RWPE2 (cell line): ENCODE data around the gene GIMAP5.
"Not testable (repeated sequence)": the region's sequence is repeated elsewhere in the genome, so short reads cannot be mapped to it uniquely, and the experiment has no call there.

ENCODE experiments used
- ATAC-seq: fragments of 200-7000 bp; cut with Tn5 transposase; 3 replicates; pipeline ENCODE4 v1.9.1; 2021; ENCODE audit warnings: low read depth
- DNase-seq: peaks from one replicate; pipeline ENCODE4 v3.0.0-alpha.2; 2020; ENCODE audit warnings: low spot score
- H3K27ac ChIP-seq: fragments of 450-650 bp; 2 replicates; pipeline ENCODE4 v1.5.1; 2017; ENCODE audit warnings: mild to moderate bottlenecking; ENCODE audit not compliant: poor library complexity, severe bottlenecking
- H3K27me3 ChIP-seq: fragments of 250-450 bp; sonication (Bioruptor Pico); 2 replicates; pipeline ENCODE4 v1.5.1; 2021; ENCODE audit warnings: mild to moderate bottlenecking, moderate library complexity; ENCODE audit not compliant: insufficient read depth, poor library complexity, severe bottlenecking
- H3K36me3 ChIP-seq: fragments of 250-450 bp; sonication (Bioruptor Pico); 2 replicates; pipeline ENCODE4 v1.5.1; 2020; ENCODE audit warnings: low read depth, mild to moderate bottlenecking, moderate library complexity
- H3K4me1 ChIP-seq: fragments of 250-450 bp; sonication (Bioruptor Pico); 2 replicates; pipeline ENCODE4 v1.5.1; 2021; ENCODE audit warnings: mild to moderate bottlenecking, moderate library complexity; ENCODE audit not compliant: insufficient read depth, poor library complexity, severe bottlenecking
- H3K4me3 ChIP-seq: fragments of 250-450 bp; sonication (Bioruptor Pico); 2 replicates; pipeline ENCODE4 v1.5.1; 2021; ENCODE audit warnings: mild to moderate bottlenecking, moderate library complexity; ENCODE audit not compliant: severe bottlenecking
- H3K9me3 ChIP-seq: fragments of 250-450 bp; sonication (Bioruptor Pico); 2 replicates; pipeline ENCODE4 v1.5.1; 2021; ENCODE audit warnings: mild to moderate bottlenecking, moderate library complexity; ENCODE audit not compliant: severe bottlenecking
- TF ChIP-seq, protein P1 (sequence below): fragments of 450-650 bp; IDR thresholded peaks from one replicate; pipeline ENCODE4 v1.5.1; 2017; ENCODE audit warnings: mild to moderate bottlenecking, moderate library complexity; ENCODE audit not compliant: poor library complexity, severe bottlenecking

GIMAP5 gene

DNA sequence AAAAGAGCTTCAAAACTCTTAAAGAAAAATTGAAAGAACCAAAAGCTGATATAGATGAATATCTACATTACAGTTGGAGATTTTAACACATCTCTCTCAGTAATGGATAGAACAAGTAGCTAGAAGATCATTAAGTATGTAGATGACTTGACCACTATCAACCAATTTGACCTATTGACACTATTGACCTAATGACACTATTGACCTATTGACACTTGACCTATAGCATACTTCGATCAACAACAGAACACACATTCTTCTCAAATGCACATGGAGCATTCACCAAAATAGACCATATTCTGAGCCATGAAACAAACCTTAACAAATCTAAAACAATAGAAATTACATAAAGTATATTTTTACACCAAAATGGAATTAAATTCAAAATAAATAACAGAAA, 22.3 kb downstream of the GIMAP5 start:
- Histone ChIP-seq H3K27me3 (peaks cover 10% of the 10 kb centered on the region), H3K4me3 (no peak overlapping the region), H3K36me3 (no peaks in the 10 kb centered on the region), H3K4me1 (no peaks in the 10 kb centered on the region), H3K9me3 (no peaks in the 10 kb centered on the region), H3K27ac (no peak overlapping the region)
- TF ChIP-seq, protein P1, sequence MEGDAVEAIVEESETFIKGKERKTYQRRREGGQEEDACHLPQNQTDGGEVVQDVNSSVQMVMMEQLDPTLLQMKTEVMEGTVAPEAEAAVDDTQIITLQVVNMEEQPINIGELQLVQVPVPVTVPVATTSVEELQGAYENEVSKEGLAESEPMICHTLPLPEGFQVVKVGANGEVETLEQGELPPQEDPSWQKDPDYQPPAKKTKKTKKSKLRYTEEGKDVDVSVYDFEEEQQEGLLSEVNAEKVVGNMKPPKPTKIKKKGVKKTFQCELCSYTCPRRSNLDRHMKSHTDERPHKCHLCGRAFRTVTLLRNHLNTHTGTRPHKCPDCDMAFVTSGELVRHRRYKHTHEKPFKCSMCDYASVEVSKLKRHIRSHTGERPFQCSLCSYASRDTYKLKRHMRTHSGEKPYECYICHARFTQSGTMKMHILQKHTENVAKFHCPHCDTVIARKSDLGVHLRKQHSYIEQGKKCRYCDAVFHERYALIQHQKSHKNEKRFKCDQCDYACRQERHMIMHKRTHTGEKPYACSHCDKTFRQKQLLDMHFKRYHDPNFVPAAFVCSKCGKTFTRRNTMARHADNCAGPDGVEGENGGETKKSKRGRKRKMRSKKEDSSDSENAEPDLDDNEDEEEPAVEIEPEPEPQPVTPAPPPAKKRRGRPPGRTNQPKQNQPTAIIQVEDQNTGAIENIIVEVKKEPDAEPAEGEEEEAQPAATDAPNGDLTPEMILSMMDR, result no peak
- ATAC-seq, result no peak
- no peak for DNase-seq

DNA sequence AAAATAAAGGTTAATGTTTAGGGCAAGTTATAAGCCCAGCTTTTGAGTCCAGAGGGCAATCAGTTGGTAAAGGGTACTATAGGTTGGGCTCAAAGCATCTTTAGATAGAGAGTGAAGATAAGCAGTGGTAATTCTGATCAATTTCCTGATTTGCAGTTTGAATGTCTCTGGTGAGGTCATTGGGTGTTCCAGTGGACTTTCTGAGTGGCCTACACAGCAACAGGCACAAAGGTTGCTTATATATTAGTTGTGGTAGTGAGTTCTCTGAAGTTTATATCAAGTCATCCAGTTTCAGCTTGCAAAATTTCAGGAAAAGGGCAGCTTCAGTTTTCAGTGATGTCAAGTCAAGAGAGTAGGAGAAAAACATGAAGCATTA, 29.1 kb downstream of the GIMAP5 start:
- Histone ChIP-seq H3K4me3 (no peak overlapping the region), H3K36me3 (no peaks in the 10 kb centered on the region), H3K9me3 (no peaks in the 10 kb centered on the region), H3K27ac (no peak overlapping the region), H3K4me1 (no peaks in the 10 kb centered on the region), H3K27me3 (peaks cover 4% of the 10 kb centered on the region)
- TF ChIP-seq, protein P1, result no peak
- no peak for DNase-seq
- no peak for ATAC-seq

DNA sequence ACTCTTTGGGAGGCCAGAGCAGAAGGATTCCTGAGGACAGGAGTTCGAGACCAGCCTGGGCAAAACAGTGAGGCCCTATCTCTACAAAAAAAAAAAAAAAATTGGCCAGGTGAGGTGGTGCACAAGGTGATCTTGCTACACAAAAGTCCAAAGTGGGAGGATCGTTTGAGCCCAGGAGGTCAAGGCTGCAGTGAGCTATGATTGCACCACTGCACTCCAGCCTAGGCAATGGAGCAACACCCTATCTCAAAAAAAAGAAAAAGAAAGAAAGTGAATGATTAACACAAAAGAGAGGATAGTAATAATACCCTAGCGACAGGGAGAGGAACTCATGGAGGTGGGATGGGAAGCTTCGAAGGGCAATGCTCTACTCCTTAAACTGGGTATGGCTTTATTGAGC, 32.5 kb downstream of the GIMAP5 start:
- no peaks in the 10 kb centered on the region for H3K36me3 ChIP-seq
- H3K4me3 ChIP-seq, result no peak overlapping the region
- no peaks in the 10 kb centered on the region for H3K9me3 ChIP-seq
- no peak overlapping the region for H3K27ac ChIP-seq
- TF ChIP-seq, protein P1, result no peak
- H3K4me1 ChIP-seq, result no peaks in the 10 kb centered on the region
- no peak for ATAC-seq
- DNase-seq, result no peak
- peaks cover 4% of the 10 kb centered on the region for H3K27me3 ChIP-seq

- not testable (repeated sequence) for H3K36me3 ChIP-seq, H3K27ac ChIP-seq, DNase-seq, H3K27me3 ChIP-seq, ATAC-seq, H3K9me3 ChIP-seq, H3K4me1 ChIP-seq, H3K4me3 ChIP-seq
Measured at GRCh38 chr7:150774131-150774530, 36.9 kb downstream of the GIMAP5 start.

GRCh38 chr7:150778014-150778737, 41.0 kb downstream of the GIMAP5 start:
- no peak overlapping the region for H3K27ac ChIP-seq
- peaks cover 2% of the 10 kb centered on the region for H3K27me3 ChIP-seq
- TF ChIP-seq, protein P1, result no peak
- no peaks in the 10 kb centered on the region for H3K9me3 ChIP-seq
- H3K36me3 ChIP-seq, result no peaks in the 10 kb centered on the region
- H3K4me3 ChIP-seq, result no peak overlapping the region
- H3K4me1 ChIP-seq, result no peaks in the 10 kb centered on the region
- DNase-seq (no peak), ATAC-seq (peak; percentile 14; the same call in 1 of the 3 replicates)
